Caco-2 (cell line): ENCODE results near the gene LPAR3. TPM values are rescaled to one million over a fixed set of nuclear protein-coding genes. Genes with fewer than 3 reads are reported as not detected.

Experiments
- BruUV-seq: library from RNA; stranded (reverse); fragments of 400-500 nt; replicated peaks from 2 replicates; lab custom pipeline; 2021; lab: Mats Ljungman, UMichigan
- CTCF ChIA-PET: fragments of 300-600 bp; sonication (Branson Sonifier 250); formaldehyde crosslinking; loops from one replicate; lab custom pipeline; 2022; ENCODE audit warnings: antibody characterized with exemption; lab: Charles Lee
- POLR2A ChIA-PET: fragments of 300-600 bp; sonication (Branson Sonifier 250); formaldehyde crosslinking; loops from one replicate; lab custom pipeline; 2022; ENCODE audit warnings: antibody characterized with exemption; lab: Charles Lee
- DNase-seq, 2 experiments: peaks; one replicate each; pipeline versions ENCODE4 v3.0.0 to v3.0.0-alpha.2; 2020 to 2022
- H3K27me3 ChIP-seq: replicated peaks from 2 replicates; pipeline ENCODE4 v1.6.0; 2011; ENCODE audit warnings: low read length; ENCODE audit not compliant: control insufficient read depth, insufficient read depth
- H3K36me3 ChIP-seq: 2 replicates; pipeline ENCODE4 v1.5.1; 2011; ENCODE audit warnings: low read length; ENCODE audit not compliant: control insufficient read depth, insufficient read depth
- H3K4me1 ChIP-seq: fragments of 250-450 bp; sonication (Bioruptor Pico); 2 replicates; pipeline ENCODE4 v1.5.1; 2020; ENCODE audit warnings: mild to moderate bottlenecking
- H3K4me3 ChIP-seq: 2 replicates; pipeline ENCODE4 v1.5.1; 2011; ENCODE audit warnings: low read depth, mild to moderate bottlenecking, control low read depth, low read length
- H3K9me3 ChIP-seq: fragments of 250-450 bp; sonication (Bioruptor Pico); 2 replicates; pipeline ENCODE4 v1.5.1; 2020; ENCODE audit warnings: mild to moderate bottlenecking, moderate library complexity
- H3K27ac Mint-ChIP-seq: one replicate; pipeline ENCODE4 v1.8.0; 2022; ENCODE audit warnings: mixed read lengths; ENCODE audit not compliant: unreplicated experiment
- H3K27me3 Mint-ChIP-seq: one replicate; pipeline ENCODE4 v1.8.0; 2022; ENCODE audit warnings: mixed read lengths; ENCODE audit not compliant: insufficient read depth, unreplicated experiment
- H3K36me3 Mint-ChIP-seq: one replicate; pipeline ENCODE4 v1.8.0; 2022; ENCODE audit warnings: mild to moderate bottlenecking, mixed read lengths; ENCODE audit not compliant: insufficient read depth, unreplicated experiment
- H3K4me1 Mint-ChIP-seq: one replicate; pipeline ENCODE4 v1.8.0; 2022; ENCODE audit warnings: low read depth, mixed read lengths; ENCODE audit not compliant: unreplicated experiment
- H3K4me3 Mint-ChIP-seq: one replicate; pipeline ENCODE4 v1.8.0; 2022; ENCODE audit warnings: mild to moderate bottlenecking, moderate library complexity, mixed read lengths; ENCODE audit not compliant: unreplicated experiment
- H3K9me3 Mint-ChIP-seq: one replicate; pipeline ENCODE4 v1.8.0; 2022; ENCODE audit warnings: mixed read lengths; ENCODE audit not compliant: unreplicated experiment
- intact Hi-C: fragments of 100-400 bp; cut with micrococcal nuclease; formaldehyde crosslinking; loops from one replicate; pipeline ENCODE4 v1.10.0; 2022; ENCODE audit not compliant: unreplicated experiment
- total RNA-seq: library from RNA; stranded (reverse); gene quantifications from 2 replicates; pipeline ENCODE4 v1.2.3, GENCODE V29; 2022
- TF ChIP-seq, protein P1 (sequence below), 2 experiments: fragments of 200-600 bp in 1 of 2; IDR thresholded peaks; 1 replicate in 1 of 2; 2 replicates in 1 of 2; pipeline versions ENCODE4 v1.5.1 to v1.8.0; 2011 to 2022; ENCODE audit warnings: antibody characterized with exemption in 1 of 2, control low read depth in 1 of 2, inconsistent platforms in 1 of 2, low read depth in 1 of 2, low read length in 1 of 2, mild to moderate bottlenecking in 1 of 2, moderate library complexity in 1 of 2; ENCODE audit not compliant: insufficient read depth in 1 of 2, severe bottlenecking in 1 of 2, unreplicated experiment in 1 of 2

LPAR3 gene
- total RNA-seq, 1 experiment from 2014 or later, result not detected

GRCh38 chr1:84876353-84876752 is 16.7 kb downstream of the LPAR3 start:
- H3K27me3 ChIP-seq, result no peaks in the 10 kb centered on the region; the same call in 1 of the 2 replicates
- CTCF ChIA-PET, result no interaction called here
- H3K9me3 ChIP-seq, result no peaks in the 10 kb centered on the region
- intact Hi-C loops, result no loop called here
- Mint-ChIP-seq H3K4me1 (no peaks in the 10 kb centered on the region), H3K27me3 (peaks cover 9% of the 10 kb centered on the region), H3K4me3 (no peak overlapping the region), H3K36me3 (no peaks in the 10 kb centered on the region), H3K9me3 (peaks cover 3% of the 10 kb centered on the region), H3K27ac (no peak overlapping the region)
- POLR2A ChIA-PET, result no interaction called here
- TF ChIP-seq, protein P1, sequence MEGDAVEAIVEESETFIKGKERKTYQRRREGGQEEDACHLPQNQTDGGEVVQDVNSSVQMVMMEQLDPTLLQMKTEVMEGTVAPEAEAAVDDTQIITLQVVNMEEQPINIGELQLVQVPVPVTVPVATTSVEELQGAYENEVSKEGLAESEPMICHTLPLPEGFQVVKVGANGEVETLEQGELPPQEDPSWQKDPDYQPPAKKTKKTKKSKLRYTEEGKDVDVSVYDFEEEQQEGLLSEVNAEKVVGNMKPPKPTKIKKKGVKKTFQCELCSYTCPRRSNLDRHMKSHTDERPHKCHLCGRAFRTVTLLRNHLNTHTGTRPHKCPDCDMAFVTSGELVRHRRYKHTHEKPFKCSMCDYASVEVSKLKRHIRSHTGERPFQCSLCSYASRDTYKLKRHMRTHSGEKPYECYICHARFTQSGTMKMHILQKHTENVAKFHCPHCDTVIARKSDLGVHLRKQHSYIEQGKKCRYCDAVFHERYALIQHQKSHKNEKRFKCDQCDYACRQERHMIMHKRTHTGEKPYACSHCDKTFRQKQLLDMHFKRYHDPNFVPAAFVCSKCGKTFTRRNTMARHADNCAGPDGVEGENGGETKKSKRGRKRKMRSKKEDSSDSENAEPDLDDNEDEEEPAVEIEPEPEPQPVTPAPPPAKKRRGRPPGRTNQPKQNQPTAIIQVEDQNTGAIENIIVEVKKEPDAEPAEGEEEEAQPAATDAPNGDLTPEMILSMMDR (IDR thresholded peaks at IDR 0.05; ENCODE audit: insufficient read depth in 1 of 2, low read depth in 1 of 2, low read length in 1 of 2, severe bottlenecking in 1 of 2, unreplicated experiment in 1 of 2), result no peak
- BruUV-seq, result no TSS peak
- H3K4me1 ChIP-seq, result no peaks in the 10 kb centered on the region
- no peak overlapping the region for H3K4me3 ChIP-seq
- H3K36me3 ChIP-seq, result no peaks in the 10 kb centered on the region
- DNase-seq, result no peak

- Histone ChIP-seq H3K27me3 (no peaks in the 10 kb centered on the region; the same call in 1 of the 2 replicates), H3K4me1 (no peaks in the 10 kb centered on the region), H3K36me3 (no peaks in the 10 kb centered on the region), H3K9me3 (no peaks in the 10 kb centered on the region), H3K4me3 (no peak overlapping the region)
- H3K4me1 Mint-ChIP-seq, result no peaks in the 10 kb centered on the region
- H3K27ac Mint-ChIP-seq, result no peak overlapping the region
- intact Hi-C loops, result no loop called here
- H3K9me3 Mint-ChIP-seq, result no peaks in the 10 kb centered on the region
- DNase-seq, result no peak
- BruUV-seq, result no TSS peak
- POLR2A ChIA-PET, result no interaction called here
- TF ChIP-seq, protein P1 (IDR thresholded peaks at IDR 0.05; ENCODE audit: insufficient read depth in 1 of 2, low read depth in 1 of 2, low read length in 1 of 2, severe bottlenecking in 1 of 2, unreplicated experiment in 1 of 2), result no peak
- H3K27me3 Mint-ChIP-seq, result peaks cover 9% of the 10 kb centered on the region
- no peak overlapping the region for H3K4me3 Mint-ChIP-seq
- CTCF ChIA-PET, result no interaction called here
- no peaks in the 10 kb centered on the region for H3K36me3 Mint-ChIP-seq
Measured at GRCh38 chr1:84873366-84873765, 19.6 kb downstream of the LPAR3 start.

- H3K4me3 ChIP-seq, result no peak overlapping the region
- BruUV-seq, result no TSS peak
- H3K36me3 Mint-ChIP-seq, result no peaks in the 10 kb centered on the region
- DNase-seq, result no peak
- TF ChIP-seq, protein P1 (IDR thresholded peaks at IDR 0.05; ENCODE audit: insufficient read depth in 1 of 2, low read depth in 1 of 2, low read length in 1 of 2, severe bottlenecking in 1 of 2, unreplicated experiment in 1 of 2), result no peak
- peaks cover 9% of the 10 kb centered on the region for H3K27me3 Mint-ChIP-seq
- H3K4me1 ChIP-seq, result no peaks in the 10 kb centered on the region
- H3K36me3 ChIP-seq, result no peaks in the 10 kb centered on the region
- H3K4me1 Mint-ChIP-seq, result no peaks in the 10 kb centered on the region
- H3K9me3 ChIP-seq, result no peaks in the 10 kb centered on the region
- intact Hi-C loops, result no loop called here
- no peaks in the 10 kb centered on the region; the same call in 1 of the 2 replicates for H3K27me3 ChIP-seq
- ChIA-PET POLR2A (no interaction called here), CTCF (no interaction called here)
- no peak overlapping the region for H3K4me3 Mint-ChIP-seq
- no peak overlapping the region for H3K27ac Mint-ChIP-seq
- no peaks in the 10 kb centered on the region for H3K9me3 Mint-ChIP-seq
Measured at GRCh38 chr1:84872696-84873355, 20.2 kb downstream of the LPAR3 start.
